C1 segment of cervical spinal cord (tissue), 14 donors: ENCODE results near the gene TASP1.

Experiments used
- DNase-seq, 14 donors: peaks; one replicate each; lab custom pipeline; 2025; lab: John Stamatoyannopoulos, UW

TASP1 gene

GRCh38 chr20:13571662-13572061 is 67.1 kb downstream of the TASP1 start:
- DNase-seq = no peak

- DNase-seq = no peak
Measured at GRCh38 chr20:13567663-13568062, 71.1 kb downstream of the TASP1 start.

- no peak for DNase-seq
Measured at GRCh38 chr20:13563854-13564253, 74.9 kb downstream of the TASP1 start.

GRCh38 chr20:13554706-13555105 is 84.0 kb downstream of the TASP1 start:
- DNase-seq = no peak

- DNase-seq = no peak
Measured at GRCh38 chr20:13554076-13554475, 84.7 kb downstream of the TASP1 start.

GRCh38 chr20:13552061-13552460 is 86.7 kb downstream of the TASP1 start:
- DNase-seq = no peak

GRCh38 chr20:13549451-13549850 is 89.3 kb downstream of the TASP1 start:
- DNase-seq = no peak

- peak in 9 of 14 donors; percentile 0 to 45 (median 2) for DNase-seq
Measured at GRCh38 chr20:13546497-13547131, 92.1 kb downstream of the TASP1 start.

GRCh38 chr20:13545790-13546189 is 92.9 kb downstream of the TASP1 start:
- no peak for DNase-seq

GRCh38 chr20:13543783-13544182 is 94.9 kb downstream of the TASP1 start:
- DNase-seq = no peak

- DNase-seq = no peak
Measured at GRCh38 chr20:13535627-13536026, 103.1 kb downstream of the TASP1 start.

- no peak for DNase-seq
Measured at GRCh38 chr20:13533946-13534345, 104.8 kb downstream of the TASP1 start.

- DNase-seq = no peak
Measured at GRCh38 chr20:13530146-13530545, 108.6 kb downstream of the TASP1 start.

- no peak for DNase-seq
Measured at GRCh38 chr20:13526551-13526950, 112.2 kb downstream of the TASP1 start.

- no peak for DNase-seq
Measured at GRCh38 chr20:13525225-13525940, 113.3 kb downstream of the TASP1 start.

- no peak for DNase-seq
Measured at GRCh38 chr20:13524339-13524738, 114.4 kb downstream of the TASP1 start.

- DNase-seq = no peak
Measured at GRCh38 chr20:13517831-13518230, 120.9 kb downstream of the TASP1 start.

- no peak for DNase-seq
Measured at GRCh38 chr20:13515796-13516558, 122.8 kb downstream of the TASP1 start.

GRCh38 chr20:13515291-13515690 is 123.4 kb downstream of the TASP1 start:
- no peak for DNase-seq

- DNase-seq = no peak
Measured at GRCh38 chr20:13510837-13511488, 127.8 kb downstream of the TASP1 start.

- DNase-seq = no peak
Measured at GRCh38 chr20:13507646-13508045, 131.1 kb downstream of the TASP1 start.

- DNase-seq = no peak
Measured at GRCh38 chr20:13501500-13501899, 137.2 kb downstream of the TASP1 start.
